UCSD-AML1 (cell line): ENCODE data around the gene FSTL1.

Experiments used
- DNase-seq: peaks from one replicate; lab custom pipeline; 2025; ENCODE audit not compliant: unreplicated experiment; lab: John Stamatoyannopoulos, UW

The FSTL1 gene

DNA sequence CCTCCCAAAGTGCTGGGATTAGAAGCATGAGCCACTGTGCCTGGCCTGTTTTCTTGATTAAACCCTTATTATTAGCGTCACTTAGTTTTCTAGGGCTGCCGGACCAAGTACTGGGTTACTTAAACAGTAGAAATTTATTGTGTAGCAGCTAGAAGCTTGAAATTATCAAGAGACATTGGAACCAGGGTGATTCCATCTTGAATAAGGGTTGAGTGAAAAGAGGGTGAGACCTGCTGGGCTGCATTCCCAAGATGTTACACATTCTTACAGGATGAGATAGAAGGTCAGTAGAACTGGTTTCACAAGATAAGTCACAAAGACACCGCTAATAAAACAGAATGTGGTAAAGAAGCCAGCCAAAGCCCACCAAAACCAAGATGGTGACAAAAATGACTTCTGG is 18.6 kb upstream of the FSTL1 start:
- no peak for DNase-seq

DNA sequence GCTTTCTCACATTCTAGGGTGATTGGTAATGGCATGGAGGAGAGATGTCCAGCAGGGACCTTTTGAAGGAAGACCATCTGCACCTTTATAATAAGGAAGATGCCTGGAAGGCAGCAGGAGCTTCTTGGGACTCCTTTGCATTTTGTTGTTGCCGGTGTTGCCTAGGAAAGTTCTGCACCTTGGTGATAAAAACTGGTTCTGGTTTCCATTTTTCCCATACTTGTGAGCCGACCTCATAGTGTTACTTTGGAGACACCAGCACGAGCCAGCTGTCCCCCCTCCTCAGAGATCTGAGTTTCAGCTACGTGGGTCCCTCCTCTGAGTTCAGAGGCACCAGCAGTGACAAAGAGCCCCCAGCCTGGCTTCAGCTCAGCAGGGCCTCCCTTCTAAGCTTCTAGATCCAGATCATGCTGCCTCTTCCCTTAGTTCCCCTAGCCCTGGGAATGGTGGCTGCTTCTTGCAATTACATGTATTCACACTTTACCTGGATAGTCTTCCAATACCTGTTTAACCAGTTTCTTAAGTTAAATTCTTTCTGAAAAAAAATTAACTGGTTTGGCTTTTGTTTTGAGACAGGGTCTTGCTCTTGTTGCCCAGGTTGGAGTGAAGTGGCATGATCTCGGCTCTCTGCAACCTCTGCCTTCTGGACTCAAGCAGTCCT is 18.0 kb upstream of the FSTL1 start:
- no peak for DNase-seq

DNA sequence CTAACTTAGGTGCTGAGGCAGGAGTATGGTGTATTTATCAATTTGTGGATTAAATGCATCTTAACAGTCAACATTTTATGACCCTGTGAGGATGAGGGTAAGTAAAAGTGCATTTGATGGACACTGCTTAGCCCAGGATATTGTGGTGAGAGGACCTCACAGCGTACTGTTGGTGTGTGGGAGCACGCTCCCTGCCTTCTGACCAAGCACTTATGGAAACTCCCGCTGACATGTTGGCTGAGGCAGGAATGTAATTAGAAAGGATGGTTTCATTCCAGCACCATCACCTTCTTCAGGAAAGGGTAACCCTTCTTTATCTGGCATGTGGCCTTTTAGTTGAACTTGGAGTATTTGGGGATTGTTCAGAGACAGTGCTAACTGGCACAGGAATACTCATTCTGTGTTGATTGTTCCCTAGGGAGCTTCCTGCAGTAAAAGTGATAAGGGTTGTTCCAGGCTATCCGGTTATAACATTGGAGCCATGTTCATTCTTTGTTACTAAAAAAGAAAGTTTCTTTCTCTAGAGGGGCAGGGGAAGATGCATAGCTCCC is 11.7 kb upstream of the FSTL1 start:
- no peak for DNase-seq

DNA sequence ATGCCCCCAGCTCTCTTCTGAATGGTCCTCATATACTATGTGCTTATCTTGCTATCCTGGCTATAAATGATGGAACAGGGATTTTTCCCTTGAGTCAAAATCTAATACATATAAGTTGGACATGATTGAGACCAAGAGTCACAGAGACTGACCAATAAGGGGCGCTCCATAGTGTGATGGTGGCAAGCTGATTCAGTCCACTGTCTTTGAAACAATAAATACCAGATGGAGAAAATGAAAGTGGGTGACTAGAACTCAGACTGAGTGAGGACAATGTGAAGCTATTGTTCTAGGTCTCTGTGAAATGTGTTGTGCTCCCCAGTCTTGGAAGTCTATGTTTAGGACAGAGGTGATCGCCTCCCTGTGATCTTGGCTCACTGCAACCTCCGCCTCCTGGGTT is 10.6 kb upstream of the FSTL1 start:
- DNase-seq, result no peak

DNA sequence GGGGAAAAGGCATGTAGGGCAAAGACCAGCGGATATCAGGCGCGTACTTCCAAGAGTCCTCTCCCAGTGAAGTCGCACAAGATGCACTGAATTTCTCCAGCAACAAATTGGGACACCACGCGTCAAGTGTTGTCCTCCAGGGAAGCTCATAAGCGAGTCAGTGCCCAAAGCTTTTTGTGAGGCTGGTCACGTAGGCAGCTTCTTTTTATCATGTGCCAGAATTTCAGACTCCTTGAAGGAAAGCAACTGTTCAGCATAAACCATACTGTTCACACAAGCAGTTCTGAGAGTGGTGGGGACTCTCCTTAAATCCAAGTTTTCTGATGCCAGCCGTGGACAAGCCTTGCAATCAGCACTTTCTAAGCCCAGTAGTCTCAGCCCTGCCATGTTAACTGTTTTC is 10.1 kb upstream of the FSTL1 start:
- no peak for DNase-seq

DNA sequence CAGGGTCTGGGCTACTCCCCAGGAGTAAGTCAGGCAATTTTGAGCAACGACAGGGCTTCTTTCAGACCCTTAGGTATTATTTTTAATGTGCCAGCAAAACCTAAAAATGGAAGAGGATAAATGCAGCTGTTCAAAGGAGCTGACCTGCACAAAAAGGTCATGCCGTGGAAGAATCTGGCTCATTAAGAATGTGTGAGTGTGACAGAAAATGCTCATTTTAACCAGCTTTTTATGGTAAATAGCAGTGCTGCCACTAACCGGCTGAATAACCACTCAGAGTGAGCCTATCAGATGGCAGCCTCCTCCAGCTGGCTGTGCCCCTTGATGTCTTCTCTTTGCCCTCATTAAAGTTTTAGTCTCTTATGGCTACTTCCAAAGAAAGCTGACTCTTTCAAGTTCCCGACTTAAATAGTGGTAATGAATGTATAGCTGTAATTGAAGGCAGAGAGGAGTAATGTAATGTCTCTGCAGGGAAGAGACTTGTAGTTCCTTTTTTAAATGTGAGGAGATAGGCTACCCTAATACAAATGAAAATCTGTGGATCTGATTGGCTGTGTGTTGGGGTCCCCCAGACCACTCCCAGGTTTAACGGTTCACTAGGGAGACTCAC is 9.5 kb upstream of the FSTL1 start:
- DNase-seq, result no peak

DNA sequence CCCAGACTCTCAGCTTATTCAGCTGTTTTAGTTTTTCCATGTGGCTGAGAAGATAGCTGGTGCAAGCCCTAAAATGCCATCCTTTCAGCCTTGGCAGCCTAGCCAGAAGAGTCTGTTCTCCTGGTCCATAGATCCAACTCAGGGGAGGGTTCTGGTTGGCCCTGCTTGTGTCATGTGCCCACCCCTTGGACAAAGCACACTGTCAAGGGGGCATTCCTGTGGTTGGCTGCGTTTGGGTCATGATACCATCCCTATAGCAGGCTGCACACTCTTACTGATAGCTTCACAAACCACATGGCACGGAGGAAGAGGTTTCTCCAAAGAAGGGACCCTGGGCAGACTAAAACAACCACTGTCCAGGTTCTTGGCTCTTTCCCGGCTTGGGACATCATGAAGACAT is 8.4 kb upstream of the FSTL1 start:
- DNase-seq, result no peak

DNA sequence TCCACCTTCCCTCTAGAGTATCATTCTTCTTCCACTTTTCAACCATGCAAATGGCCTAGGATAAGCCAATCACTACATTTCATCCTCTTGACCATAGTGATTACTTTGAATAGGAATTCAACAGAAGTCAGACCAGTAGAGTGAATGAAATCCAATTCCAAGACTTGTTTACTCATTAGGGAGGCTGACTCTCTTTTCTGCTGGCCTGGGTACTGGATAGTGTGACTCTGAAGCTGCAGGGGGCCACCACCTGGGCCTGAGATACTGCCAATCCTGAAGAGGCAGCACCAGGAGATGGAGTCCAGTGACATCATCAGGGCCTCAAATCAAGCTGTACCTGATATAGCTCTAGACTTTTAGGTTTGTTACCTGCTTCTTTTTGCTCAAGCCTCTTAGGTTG is 7.0 kb upstream of the FSTL1 start:
- DNase-seq, result no peak

DNA sequence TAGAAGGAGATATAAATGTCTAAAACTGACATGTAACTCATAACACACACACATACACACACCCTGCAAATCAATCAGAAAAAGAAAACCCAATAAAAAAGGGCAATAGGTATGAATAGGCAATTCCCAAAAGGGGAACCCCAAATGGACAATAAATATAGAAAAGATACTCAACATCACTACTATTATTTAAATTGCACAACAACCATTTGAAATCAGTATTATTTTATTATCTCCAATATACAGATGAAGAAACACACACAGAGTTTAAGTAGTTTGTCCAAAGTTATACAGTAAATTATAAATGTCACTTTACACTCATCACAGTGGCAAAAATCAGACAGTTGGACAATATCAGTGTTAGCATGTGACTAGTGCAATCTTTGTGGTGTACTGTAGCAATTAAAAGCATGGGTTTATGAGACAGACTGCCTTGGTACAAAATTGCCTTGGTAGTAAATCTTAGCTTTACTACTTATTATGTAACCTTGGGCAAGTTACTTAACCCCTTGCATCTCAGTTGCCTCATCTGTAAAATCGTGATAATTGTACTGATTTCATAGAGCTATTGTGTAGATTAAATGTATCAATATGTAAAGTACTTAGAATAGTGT is 3.4 kb upstream of the FSTL1 start:
- no peak for DNase-seq

DNA sequence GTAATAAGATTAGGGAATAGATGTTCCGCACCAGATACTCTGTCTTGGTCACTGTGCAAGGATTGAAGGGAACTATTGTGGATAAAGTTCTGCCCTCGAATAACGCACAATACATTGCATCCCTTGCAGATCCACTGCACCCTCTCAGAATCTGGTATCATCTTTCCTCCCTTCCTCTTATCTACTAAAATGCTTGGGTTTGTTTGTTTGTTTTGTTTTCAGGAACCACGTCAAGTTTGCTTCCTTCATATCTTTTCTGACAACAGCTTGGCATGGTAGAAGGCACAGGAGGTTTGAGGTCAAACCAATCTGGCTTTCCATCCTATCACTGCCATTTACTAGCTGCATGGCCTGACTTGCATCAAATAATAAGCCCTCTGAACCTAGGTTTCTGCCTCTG is 2.0 kb upstream of the FSTL1 start:
- DNase-seq, result no peak

DNA sequence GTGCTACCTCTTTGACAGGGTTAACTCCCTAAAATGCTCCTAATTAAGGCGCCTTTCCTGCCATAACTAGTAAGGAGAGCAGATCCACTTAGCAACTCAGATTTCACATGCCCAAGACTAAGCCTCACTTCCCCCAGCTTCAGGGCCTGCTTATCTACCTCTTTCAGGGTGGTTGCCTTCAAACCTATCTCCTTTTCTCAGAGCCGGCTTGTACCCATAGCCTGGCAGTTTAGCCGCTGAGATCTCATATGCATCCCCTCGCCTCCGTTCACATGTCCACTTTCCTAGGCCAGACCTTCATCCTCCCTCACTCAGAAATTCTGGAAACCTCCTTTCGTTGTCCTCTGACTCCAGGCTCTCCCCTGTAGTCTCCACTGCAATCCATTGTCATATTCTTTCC is 1.0 kb upstream of the FSTL1 start:
- no peak for DNase-seq

DNA sequence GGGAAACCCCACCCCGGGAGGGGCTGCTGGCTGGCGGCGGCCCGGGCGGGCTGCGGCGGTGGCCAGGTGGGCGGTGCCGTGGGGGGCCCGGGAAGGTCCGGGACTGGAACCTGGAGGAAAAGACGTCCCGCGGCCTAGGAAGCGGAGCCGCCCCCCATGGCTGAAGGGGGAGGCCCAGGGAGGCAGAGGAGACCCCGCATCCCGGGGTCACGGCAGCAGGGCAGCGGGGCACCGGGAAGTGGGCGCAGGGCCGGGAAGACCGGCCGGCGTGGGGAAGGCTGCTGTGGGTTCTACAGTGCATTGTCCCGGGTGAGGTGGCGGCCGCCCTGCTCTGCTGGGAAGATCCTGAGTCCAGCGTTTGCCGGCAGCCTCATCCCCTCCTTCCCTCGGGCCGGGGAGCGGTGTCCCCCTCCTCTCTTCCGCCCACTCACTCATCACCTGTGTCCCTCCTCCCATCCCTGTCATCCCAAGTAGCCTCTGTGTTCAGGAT is 525 bp upstream of the FSTL1 start:
- no peak for DNase-seq

DNA sequence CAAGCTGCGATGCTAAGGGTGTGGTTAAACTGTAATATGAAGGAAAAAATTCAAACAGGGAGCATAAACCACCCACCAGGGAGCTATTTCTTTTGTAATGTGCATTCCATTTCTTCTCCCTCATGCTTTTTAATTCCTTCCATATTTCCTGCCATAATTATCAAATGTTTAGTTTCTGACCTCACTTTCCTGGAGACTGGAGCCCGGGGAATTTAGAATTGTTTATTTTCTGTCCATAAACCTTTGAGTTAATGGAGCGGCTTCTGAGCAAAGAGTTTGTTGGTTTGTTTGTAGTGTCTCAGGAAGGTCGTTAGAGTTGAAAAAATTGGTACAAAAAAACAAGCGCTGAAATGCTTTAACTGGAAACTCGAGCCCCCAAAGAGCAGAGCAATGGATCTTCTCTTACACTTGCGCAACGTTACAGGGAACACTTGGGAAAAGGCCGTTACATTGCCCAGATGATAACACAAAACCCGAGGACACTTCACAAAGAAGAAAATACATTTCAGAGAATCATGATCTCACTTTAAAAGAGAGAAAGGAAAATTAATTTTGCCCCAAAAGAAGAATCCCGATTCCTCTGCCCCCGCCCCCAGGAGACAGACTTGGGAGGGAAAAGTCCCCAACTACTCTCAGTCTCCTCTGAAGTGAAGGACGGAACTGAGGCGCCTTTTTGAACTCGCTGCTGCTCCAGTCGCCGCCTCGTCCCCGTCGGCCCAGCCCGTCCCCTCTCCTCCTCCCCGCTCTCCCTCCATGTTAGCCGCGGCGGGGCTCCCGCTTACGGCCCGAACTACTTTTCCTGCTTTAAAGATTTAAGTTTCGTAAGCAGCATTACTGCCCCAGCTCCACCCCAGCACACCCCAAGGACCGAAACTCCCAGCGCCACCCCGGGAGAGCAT is 842 bp downstream of the FSTL1 start:
- DNase-seq, result no peak

DNA sequence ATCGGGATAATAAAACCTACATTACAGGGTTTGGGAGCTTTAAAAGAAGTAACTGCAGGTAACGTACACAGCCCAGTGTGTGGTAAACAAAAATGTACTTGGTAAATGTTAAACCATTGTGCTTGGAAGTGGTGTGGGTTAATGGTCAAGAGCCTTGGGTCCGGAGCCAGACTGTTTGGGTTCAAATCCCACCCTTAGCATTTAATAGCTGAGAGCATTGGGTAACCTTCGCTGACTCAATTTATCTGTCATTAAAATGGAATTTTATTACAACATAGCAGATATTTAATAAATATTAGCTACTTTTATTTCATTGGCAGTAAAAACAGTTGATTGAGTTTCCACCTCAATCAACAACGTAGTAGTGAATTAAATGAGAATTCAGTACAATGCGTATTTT is 1.5 kb downstream of the FSTL1 start:
- DNase-seq, result no peak

DNA sequence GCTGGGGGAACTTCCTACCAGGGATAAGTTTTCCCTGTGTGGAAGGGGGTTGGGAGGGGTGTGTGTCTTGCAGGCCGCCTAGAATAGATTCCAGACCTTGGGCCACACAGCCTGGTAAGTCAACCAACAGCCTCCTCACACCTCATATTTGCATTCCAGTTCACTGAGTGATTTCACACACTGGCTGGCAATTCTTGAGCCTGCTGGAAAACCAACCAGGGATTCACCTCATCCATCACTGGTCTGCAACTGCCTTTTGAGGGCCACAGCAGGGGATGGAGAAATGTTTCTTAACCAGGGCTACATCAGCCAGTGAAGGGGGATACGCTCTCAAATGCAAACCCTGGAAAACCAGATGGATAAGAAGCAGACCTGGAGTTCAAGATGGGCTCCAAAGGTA is 2.0 kb downstream of the FSTL1 start:
- DNase-seq, result no peak

DNA sequence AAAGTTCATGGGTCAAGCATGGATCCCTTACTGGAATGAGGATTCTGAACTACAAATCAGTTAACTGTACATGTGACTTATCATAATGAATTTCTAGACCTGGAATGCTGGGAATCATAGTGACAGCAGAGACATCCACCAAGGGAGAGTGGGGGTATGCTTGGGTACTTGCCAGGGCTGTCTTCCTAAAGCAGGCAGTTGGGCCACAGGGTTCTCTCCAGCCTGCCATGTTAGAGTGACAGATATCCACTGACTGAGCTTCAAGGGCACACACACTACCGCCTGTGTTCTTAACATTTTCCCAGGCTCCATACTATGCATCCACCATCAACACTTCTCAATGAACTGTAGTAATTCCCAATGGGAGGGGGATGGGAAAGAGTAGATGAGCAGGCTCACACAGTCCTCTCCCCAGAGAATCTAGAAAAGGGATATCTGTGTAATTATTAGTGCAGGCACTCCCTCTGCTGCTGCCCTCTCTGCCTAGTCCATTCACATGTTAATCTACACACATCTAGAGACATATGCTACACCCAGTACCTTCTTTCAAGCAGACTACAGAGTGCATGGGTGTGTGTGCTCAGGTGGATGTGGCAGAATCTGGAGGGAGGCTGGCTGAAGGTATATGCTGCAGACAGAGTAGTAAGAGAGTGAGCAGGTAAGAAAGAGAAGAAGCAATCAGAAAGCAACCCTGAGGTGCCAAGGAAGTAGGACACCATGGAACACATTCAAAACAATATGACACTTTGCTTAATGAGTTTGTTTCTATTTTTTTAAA is 3.7 kb downstream of the FSTL1 start:
- DNase-seq, result no peak

DNA sequence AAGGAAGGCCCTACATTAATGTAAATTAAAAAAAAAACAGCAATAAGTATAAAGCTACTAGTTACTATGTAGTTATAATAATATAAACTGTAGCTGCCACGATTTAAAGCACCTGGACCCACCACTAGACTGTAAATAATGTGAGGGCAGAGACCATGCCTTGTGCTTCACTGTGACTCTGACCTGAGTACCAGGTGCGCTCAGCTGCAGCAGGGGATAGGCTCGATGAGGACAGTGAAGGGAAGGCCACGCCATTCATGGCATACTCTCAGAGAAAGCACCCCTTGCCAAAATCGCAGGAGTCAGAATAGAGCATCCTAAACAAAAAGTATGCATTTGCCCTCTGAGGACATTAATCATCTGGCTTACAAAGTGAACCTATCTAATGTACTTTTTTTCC is 5.1 kb downstream of the FSTL1 start:
- DNase-seq, result no peak

DNA sequence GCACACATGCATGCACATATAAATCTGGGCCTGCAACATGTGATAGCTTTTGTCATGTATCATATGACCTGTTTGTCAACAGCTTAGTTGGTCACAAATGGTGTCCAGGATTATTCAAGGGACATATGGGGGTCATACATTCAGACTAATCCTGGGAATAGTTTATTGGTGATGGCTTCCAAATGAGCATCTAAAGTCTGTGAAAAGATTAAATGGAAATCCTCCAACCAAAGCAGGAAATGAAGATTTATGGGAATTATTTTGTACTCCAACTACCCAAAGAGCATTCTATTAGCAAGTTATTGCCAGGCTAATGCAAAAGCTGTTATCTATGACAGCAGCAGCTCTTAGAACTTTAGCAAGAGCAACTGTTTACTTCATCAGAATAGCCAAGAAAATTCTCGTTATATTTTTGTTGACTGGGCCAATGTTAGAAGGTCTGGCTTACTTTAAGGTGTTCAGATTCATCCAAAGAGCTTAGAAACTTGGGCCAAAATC is 7.1 kb downstream of the FSTL1 start:
- no peak for DNase-seq

DNA sequence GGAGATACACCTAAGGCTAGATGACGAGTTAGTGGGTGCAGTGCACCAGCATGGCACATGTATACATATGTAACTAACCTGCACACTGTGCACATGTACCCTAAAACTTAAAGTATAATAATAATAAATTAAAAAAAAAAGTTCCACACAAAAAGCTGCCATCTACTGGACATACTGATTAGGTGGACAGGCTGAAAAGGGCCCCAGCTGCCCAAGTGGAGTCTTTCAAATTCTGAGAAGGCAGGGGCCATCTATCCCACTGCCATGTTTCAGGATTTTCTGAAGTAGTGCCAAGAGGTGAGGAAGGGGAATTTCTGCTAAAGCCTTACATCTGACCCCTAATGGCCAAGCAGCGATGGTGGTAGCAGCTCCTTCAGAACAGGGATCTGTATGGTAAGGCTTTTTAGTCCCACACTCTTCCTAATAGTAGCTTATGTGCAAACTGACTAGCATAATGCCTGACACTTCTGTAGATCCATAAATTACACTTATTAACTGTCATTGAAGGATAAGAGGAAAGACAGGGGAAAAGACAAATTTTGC is 7.7 kb downstream of the FSTL1 start:
- DNase-seq, result no peak

DNA sequence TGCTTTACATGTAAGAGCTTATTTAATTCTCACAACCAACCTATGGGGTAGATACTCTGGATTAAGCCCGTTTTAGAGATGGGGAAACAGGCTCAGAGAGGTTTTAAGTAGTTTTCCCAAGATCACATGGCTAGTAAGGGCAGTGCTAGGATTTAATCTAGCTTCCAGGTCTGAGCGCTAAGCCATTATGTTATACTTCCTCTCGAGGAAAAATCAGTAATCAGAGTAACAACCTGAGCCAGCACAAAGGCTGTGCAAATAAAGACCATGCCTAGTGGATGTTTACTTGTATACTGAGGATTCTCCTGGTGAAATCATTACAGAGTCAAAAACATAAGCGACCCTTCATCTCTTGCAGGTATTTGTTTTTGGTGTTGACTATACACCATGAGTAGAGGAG is 9.0 kb downstream of the FSTL1 start:
- no peak for DNase-seq
